HUES48 (cell line): ENCODE results near the gene OR51B6.
A peak's percentile ranks its signal among the peaks of the same experiment; 100 is the strongest.
"Not testable (repeated sequence)": the region's sequence is repeated elsewhere in the genome, so short reads cannot be mapped to it uniquely, and the experiment has no call there.

ENCODE experiments used
- H3K27ac ChIP-seq: one replicate; pipeline ENCODE4 v1.7.0; 2013; ENCODE audit warnings: low read depth, low read length, inconsistent platforms
- H3K27me3 ChIP-seq: 2 replicates; pipeline ENCODE4 v1.6.1; 2013; ENCODE audit warnings: mild to moderate bottlenecking, low read length; ENCODE audit not compliant: control insufficient read depth, insufficient read depth
- H3K36me3 ChIP-seq: 2 replicates; pipeline ENCODE4 v1.6.1; 2013; ENCODE audit warnings: low read length; ENCODE audit not compliant: control insufficient read depth, insufficient read depth
- H3K4me1 ChIP-seq: 2 replicates; pipeline ENCODE4 v1.6.1; 2013; ENCODE audit warnings: mild to moderate bottlenecking, low read length; ENCODE audit not compliant: control insufficient read depth, insufficient read depth
- H3K4me3 ChIP-seq: 2 replicates; pipeline ENCODE4 v1.5.1; 2013; ENCODE audit warnings: mild to moderate bottlenecking, low read depth, low read length
- H3K9ac ChIP-seq: 2 replicates; pipeline ENCODE4 v1.6.1; 2013; ENCODE audit warnings: mild to moderate bottlenecking, low read depth, low read length, moderate library complexity
- H3K9me3 ChIP-seq: 2 replicates; pipeline ENCODE4 v1.6.1; 2013; ENCODE audit warnings: low read length; ENCODE audit not compliant: control insufficient read depth, insufficient read depth

OR51B6 gene

GRCh38 chr11:5337253-5337652, 14.1 kb upstream of the OR51B6 start:
- H3K27me3 ChIP-seq, H3K9ac ChIP-seq, H3K4me1 ChIP-seq, H3K9me3 ChIP-seq, H3K4me3 ChIP-seq, H3K27ac ChIP-seq, H3K36me3 ChIP-seq: not testable (repeated sequence)

DNA sequence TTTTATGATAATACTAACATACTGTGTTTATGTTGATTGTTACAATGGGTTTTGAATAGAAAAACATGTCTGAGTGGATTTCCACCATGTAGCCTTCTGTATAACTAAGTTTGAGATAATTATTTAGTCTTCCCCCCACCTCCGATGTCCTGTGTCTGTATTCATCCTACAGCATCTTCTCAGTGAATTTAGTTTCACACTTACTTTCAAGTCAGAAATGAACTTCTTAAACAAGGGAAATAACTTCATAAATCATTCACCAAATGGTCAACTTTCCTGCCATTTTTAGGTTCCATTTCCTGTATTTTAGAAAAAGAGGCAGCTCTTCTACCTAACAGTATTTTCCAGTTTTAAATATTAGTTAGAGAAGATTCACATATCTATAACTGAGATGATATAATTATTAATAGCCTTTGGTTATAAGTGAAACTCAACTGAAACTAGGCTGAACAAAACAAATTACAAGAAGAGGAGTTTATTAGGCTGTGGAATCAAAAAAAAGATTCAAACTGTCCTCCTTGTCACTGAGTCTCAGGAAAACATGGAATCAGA, 11.5 kb upstream of the OR51B6 start:
- no peak overlapping the region for H3K27ac ChIP-seq

DNA sequence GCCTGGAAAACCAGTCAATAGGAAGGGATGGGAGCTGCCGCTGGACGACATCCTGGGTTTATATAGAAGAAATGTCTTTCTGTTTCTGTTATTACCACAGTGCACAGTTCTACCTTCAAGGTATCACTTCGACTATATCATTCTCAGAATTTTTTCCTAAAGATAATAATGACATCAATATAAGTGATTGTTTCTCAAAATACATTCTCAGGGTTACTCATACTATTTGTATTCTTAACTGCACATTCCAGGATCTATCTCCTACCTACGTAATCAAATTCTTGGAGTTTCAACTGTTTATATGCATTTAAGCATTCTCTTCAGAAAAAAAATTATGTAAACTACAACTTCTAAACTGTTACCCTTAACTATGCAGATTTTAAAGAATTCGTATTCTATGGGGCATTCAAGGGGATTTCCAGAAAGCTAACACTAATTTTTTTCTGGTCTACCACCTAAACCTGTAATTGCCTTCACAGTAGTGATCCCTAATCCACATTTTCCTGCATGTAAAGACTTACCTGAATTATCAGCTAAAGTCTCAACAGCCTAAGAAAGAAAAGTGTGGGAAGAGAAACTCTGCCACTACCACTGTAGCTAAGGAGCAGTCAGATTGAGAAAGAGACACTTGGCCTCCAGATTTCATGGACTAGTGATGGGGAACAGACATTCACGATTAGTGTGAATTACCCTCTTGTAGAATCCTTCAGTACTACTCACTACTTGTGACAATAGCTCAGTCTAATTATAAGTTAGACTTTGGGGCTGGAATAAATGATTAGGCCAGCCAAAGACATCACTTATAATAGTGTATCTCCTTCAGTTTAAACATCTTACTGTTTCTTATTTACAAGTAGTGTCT, 7.6 kb upstream of the OR51B6 start, which contains the start of gene OR51B5:
OR51B5 (minus strand) TSS at position 51 of the 862 bp plus-strand sequence; CDS start at position 51, 0 bp downstream.
- no peaks in the 10 kb centered on the region for H3K36me3 ChIP-seq
- no peaks in the 10 kb centered on the region for H3K27me3 ChIP-seq
- no peak within 1 kb of the TSS for H3K4me3 ChIP-seq
- peaks cover 4% of the 10 kb centered on the region for H3K4me1 ChIP-seq
- no peak within 1 kb of the TSS for H3K9ac ChIP-seq
- H3K9me3 ChIP-seq = no peaks in the 10 kb centered on the region
- H3K27ac ChIP-seq = no peak within 1 kb of the TSS

More for the DNA sequence above, 11.5 kb upstream of the OR51B6 start:
- no peaks in the 10 kb centered on the region for H3K4me1 ChIP-seq
- H3K27me3 ChIP-seq = no peaks in the 10 kb centered on the region
- H3K9ac ChIP-seq = no peak overlapping the region
- no peaks in the 10 kb centered on the region for H3K36me3 ChIP-seq
- H3K9me3 ChIP-seq = no peaks in the 10 kb centered on the region
- no peak overlapping the region for H3K4me3 ChIP-seq

GRCh38 chr11:5345831-5346230, 5.5 kb upstream of the OR51B6 start:
- Histone ChIP-seq H3K27me3 (no peaks in the 10 kb centered on the region), H3K9me3 (no peaks in the 10 kb centered on the region), H3K9ac (no peak overlapping the region), H3K36me3 (no peaks in the 10 kb centered on the region), H3K27ac (no peak overlapping the region), H3K4me3 (no peak overlapping the region), H3K4me1 (peaks cover 9% of the 10 kb centered on the region)

DNA sequence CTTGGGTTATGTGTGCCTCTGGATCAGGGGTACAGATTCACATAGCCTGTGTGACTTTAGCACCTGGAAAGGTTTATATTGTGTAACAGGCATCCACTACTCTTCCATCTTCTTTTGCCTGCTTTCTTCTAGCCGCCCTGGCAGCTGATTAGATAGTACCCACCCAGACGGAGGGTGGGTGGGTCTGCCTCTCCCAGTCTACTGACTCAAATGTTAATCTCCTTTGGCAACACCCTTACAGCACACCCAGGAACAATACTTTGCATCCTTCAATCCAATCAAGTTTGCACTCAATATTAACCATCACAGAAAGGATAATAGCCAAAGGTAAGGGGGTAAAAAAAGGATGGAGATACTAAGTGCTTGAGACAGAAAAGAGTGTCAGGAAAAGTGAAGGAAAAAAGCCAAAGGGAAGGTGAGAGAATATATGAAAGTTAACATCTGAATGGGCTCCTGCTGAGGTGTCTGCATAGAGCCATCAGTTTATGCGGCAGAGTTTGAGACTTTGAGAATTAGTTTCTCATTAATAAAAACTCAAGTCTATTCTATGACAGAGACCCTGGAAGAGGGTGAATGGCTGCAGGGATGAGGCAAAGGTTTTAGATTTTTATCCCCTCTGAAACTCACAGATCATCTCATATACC, 2.6 kb upstream of the OR51B6 start:
- Histone ChIP-seq H3K4me3 (peak overlapping the region; percentile 7; the same call in 1 of the 2 replicates), H3K27ac (no peak overlapping the region), H3K4me1 (peaks cover 9% of the 10 kb centered on the region), H3K27me3 (no peaks in the 10 kb centered on the region), H3K9ac (no peak overlapping the region), H3K36me3 (no peaks in the 10 kb centered on the region), H3K9me3 (no peaks in the 10 kb centered on the region)

- Histone ChIP-seq H3K27ac (no peak overlapping the region), H3K27me3 (no peaks in the 10 kb centered on the region), H3K4me3 (no peak overlapping the region), H3K36me3 (no peaks in the 10 kb centered on the region), H3K9ac (no peak overlapping the region), H3K9me3 (no peaks in the 10 kb centered on the region), H3K4me1 (peaks cover 9% of the 10 kb centered on the region)
Observed at GRCh38 chr11:5349550-5349949, 1.8 kb upstream of the OR51B6 start.

- not testable (repeated sequence) for H3K9me3 ChIP-seq, H3K4me3 ChIP-seq, H3K4me1 ChIP-seq, H3K27ac ChIP-seq, H3K36me3 ChIP-seq, H3K27me3 ChIP-seq, H3K9ac ChIP-seq
Observed at GRCh38 chr11:5356031-5356430, 4.7 kb downstream of the OR51B6 start.

DNA sequence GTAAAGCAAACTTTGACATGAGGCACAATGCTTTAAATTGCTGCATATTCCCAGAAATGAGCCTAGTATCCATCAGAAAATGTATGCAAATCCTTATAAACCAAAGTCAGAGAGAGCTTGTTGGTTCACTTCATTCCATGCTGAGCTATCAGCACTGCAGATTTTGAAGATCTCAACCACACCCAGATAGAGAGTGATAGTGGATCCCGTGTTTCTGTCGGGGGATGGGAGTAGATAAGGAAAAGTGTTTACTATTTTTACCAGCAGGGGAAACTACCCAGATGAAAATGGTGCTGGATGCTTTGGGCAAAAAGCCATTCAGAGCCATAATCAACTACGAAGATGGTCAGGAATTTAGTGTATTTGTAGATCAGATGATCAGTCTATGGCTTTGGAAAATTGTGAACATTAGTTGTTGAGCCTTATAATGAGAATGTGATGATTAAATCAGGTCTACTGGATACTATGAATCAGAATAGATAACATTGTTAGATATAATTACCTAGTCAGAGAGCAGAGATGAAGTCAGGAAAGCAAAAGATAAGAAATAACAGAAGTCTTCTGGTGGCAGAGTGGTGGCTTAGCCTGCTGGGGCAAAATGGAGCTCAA, 10.8 kb downstream of the OR51B6 start:
- H3K27me3 ChIP-seq = no peaks in the 10 kb centered on the region
- no peak overlapping the region for H3K9ac ChIP-seq
- no peaks in the 10 kb centered on the region for H3K4me1 ChIP-seq
- no peaks in the 10 kb centered on the region for H3K36me3 ChIP-seq
- H3K9me3 ChIP-seq = no peaks in the 10 kb centered on the region
- no peak overlapping the region for H3K27ac ChIP-seq
- no peak overlapping the region for H3K4me3 ChIP-seq

GRCh38 chr11:5363679-5364078, 12.4 kb downstream of the OR51B6 start:
- no peak overlapping the region for H3K9ac ChIP-seq
- no peak overlapping the region for H3K27ac ChIP-seq
- H3K4me3 ChIP-seq = no peak overlapping the region
- H3K9me3 ChIP-seq = no peaks in the 10 kb centered on the region
- H3K27me3 ChIP-seq = no peaks in the 10 kb centered on the region
- H3K4me1 ChIP-seq = peaks cover 4% of the 10 kb centered on the region
- no peaks in the 10 kb centered on the region for H3K36me3 ChIP-seq

- H3K27me3 ChIP-seq = no peaks in the 10 kb centered on the region
- no peak overlapping the region for H3K4me3 ChIP-seq
- H3K9me3 ChIP-seq = no peaks in the 10 kb centered on the region
- H3K36me3 ChIP-seq = no peaks in the 10 kb centered on the region
- H3K9ac ChIP-seq = no peak overlapping the region
- peaks cover 9% of the 10 kb centered on the region for H3K4me1 ChIP-seq
- no peak overlapping the region for H3K27ac ChIP-seq
Observed at GRCh38 chr11:5364214-5364613, 12.9 kb downstream of the OR51B6 start.

DNA sequence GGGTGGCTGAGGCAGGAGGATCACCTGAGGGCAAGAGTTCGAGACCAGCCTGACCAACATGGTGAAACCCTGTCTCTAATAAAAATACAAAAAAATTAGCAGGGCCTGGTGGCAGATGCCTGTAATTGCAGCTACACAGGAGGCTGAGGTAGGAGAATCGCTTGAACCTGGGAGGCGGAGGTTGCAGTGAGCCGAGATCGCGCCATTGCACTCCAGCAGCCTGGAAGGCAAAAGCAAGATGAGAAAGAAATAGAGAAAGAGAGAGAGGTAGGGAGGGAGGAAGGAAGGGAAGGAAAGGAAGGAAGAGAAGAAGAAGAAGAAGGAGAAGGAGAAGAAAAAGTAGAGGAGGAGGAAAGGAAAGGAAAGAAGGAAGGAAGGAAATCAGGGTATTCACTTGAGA, 15.1 kb downstream of the OR51B6 start:
- not testable (repeated sequence) for H3K9me3 ChIP-seq, H3K4me1 ChIP-seq, H3K9ac ChIP-seq, H3K27ac ChIP-seq, H3K4me3 ChIP-seq, H3K36me3 ChIP-seq, H3K27me3 ChIP-seq
